GM21526 (cell line): Measurements from ENCODE around the gene PEX11G.

ENCODE experiments used
- ATAC-seq: cut with Tn5 transposase; IDR thresholded peaks from one replicate; pipeline ENCODE4 v1.9.1; 2021; ENCODE audit warnings: moderate library complexity; ENCODE audit not compliant: unreplicated experiment, low FRiP score

The PEX11G gene

GRCh38 chr19:7500811-7501450 is 12.1 kb upstream of the PEX11G start:
- no peak for ATAC-seq

- no peak for ATAC-seq
Observed at GRCh38 chr19:7497292-7497691, 8.5 kb upstream of the PEX11G start.

DNA sequence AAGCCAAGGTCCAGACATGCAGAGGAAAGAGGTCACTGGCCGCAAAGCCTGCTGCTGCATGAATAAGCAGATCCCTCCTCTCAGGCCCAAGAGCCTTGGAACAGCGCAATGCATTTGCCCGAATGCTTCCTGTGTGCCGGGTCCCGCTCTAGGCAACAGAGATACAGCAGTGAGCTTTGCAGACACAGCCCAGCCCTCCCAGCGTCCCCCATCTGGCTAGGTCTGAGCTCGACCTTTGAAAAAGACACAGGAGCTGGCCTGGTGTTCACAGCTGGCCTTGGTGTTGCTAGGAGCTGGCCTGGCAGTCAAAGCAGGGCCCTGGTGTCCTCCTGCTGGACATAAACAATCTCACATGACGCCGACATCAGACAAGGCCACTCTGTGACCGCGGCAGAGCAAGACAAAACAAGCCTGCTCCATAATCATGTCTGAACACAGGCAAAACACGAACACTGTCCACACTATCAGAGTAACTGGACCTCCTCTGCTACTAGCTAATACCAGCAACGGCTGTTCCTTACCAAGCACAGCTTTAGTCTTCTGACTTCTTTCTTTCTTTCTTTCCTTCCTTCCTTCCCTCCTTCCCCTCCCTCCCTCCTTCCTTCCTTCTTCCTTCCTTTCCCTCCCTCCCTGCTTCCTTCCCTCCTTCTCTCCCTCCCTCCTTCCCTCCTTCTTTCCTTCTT is 5.7 kb upstream of the PEX11G start:
- no peak for ATAC-seq

DNA sequence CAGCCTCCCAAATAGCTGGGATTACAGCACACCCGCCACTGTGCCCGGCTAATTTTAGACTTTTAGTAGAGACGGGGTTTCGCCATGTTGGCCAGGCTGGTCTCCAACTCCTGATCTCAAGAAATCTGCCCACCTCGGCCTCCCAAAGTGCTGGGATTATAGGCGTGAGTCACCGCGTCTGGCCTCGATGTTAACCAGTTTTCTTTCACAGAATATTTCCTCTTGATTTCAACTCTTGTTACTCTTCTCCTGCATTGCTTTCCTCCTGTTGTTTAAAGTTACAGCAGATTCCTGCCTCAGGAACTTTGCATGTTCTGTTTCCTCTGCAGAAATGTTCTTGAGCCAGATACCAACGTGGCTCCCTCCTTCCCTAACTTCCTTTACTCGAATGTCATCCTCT is 3.7 kb upstream of the PEX11G start:
- no peak for ATAC-seq

GRCh38 chr19:7492142-7492541 is 3.3 kb upstream of the PEX11G start:
- ATAC-seq = no peak

DNA sequence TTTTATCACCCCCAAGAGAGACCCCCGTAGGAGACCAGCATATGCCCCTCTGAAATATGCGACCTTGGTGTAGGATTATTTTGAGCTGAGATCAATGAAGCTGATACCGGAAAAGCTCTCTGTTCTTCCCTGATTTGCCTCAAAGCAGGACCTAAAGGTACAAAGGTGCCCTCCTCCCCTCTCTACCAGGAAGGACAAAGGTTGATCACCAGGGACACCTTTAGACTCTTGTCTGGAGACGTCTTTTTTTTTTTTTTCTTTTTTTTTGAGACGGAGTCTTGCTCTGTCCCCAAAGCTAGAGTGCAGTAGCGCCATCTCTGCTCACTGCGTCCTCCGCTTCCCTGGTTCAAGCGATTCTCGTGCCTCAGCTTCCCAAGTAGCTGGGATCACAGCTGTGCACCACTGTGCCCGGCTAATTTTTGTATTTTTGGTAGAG is 792 bp upstream of the PEX11G start:
- ATAC-seq = no peak

DNA sequence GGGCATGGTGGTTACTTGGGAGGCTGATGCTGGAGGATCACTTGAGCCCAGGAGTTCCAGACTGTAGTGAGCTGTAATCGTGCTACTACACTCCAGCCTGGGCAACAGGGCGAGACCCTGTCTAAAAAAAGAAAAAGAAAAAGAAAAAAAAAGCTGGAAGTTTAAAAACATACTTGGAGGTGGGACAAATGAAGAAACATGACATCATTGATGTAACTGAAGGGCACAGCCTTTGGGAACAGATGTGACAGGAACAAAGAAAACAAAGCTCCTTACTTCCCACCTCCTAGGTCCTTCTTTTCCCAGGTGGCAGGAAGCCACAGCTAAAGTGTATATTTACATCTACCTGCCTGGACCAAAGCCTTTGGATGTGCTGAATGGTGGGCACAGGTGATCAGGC is 1.9 kb downstream of the PEX11G start:
- ATAC-seq = no peak

DNA sequence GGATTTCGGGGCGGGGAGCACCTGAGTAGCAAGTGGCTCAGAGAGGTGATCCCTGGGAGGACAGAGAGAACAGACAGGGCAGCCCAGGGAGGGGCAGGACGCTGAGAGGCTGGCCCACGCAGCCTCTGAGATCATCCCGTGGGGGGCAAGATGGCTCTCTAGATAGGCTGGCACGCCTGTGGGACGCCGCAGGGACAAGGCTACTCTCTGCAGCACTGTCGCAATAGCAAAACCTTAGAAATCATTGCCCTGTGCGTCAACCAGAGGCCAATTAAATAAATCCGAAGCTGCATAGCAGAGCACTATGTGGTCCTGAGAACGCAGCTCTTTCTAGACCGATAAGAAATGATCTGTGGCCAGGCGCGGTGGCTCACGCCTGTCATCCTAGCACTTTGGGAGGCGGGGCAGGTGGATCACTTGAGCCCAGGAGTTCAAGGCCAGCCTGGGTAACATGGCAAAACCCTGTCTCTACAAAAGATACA is 5.1 kb downstream of the PEX11G start:
- ATAC-seq = no peak

DNA sequence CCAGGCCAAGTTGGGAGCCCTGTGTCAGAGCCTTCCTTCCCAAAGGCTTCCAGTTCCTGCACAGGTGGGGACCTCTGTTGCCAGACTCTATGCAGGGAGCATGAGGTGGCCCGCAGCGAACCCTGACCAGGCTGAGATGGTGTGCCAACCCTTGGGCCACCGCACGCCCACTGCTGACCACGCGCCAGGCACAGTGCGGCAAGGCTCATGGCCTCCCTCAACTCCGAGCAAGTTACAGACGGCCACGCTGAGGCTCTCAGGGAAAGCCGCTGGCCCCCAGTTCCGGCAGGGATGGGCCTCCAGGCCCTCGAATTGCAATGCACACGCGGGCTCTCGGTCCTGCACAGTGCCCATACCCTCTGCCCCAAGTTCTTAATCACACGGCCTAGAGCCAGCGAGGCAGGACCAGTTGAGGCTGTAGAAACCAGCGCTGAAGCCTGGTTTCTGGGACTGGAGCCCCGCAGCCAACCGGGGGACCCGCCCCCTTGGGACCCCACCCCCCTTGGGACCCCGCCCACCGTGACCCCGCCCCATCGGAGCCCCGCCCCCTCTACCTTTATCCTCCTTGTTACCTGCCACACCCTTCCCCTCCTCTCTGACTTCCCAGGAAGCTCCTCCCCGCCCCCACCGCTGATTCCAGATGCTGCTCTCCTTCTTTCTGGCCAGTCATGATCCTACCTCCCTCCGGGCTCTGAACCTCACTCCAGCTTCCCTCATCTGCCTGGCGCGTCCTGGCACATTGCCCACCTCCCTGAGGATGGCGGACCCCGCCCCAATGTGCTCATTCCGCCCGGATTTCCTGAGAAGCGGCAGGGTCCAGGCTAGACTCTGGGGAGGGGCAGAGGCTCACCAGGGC is 6.0 kb downstream of the PEX11G start:
- no peak for ATAC-seq

GRCh38 chr19:7480970-7481255 is 7.9 kb downstream of the PEX11G start:
- ATAC-seq = no peak

DNA sequence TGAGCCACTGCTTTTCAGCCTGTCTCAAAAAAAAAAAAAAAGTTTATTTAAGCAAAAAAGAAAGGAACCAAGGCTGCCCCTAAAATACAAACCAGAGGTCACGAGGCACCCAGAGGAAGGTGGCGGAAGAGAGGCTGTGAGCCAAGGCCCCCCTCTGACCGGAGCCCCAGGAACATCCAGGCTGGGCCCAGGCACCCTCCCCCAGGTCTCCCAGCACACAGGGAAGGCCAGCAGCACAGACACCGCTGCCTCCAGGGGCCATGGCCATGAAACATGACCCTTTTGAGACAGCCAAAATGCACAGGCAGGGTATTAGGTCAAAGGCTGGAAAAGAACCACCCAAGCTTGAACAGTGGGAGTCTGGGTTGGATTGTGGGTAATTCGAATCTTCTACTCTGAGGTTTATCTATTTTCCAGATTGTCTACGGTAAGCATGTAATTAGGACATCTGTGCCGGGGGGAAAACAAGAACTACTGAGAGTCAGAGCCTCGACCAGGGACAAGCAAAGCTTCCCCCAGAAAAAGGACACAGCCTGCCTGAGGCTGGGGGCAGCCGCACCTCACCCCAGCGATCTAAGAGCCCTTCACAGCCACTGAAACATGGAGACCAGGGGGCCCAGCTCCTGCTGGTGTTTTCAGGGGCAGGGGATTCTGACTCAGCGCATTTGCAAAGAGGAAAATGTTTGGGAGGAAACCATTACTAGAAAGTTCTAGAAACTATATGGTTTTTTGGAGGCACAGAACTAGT is 8.4 kb downstream of the PEX11G start:
- no peak for ATAC-seq

- ATAC-seq = no peak
Observed at GRCh38 chr19:7478843-7479227, 10.0 kb downstream of the PEX11G start.

- ATAC-seq = no peak
Observed at GRCh38 chr19:7478173-7478842, 10.5 kb downstream of the PEX11G start.

GRCh38 chr19:7477758-7478157 is 11.1 kb downstream of the PEX11G start:
- no peak for ATAC-seq

DNA sequence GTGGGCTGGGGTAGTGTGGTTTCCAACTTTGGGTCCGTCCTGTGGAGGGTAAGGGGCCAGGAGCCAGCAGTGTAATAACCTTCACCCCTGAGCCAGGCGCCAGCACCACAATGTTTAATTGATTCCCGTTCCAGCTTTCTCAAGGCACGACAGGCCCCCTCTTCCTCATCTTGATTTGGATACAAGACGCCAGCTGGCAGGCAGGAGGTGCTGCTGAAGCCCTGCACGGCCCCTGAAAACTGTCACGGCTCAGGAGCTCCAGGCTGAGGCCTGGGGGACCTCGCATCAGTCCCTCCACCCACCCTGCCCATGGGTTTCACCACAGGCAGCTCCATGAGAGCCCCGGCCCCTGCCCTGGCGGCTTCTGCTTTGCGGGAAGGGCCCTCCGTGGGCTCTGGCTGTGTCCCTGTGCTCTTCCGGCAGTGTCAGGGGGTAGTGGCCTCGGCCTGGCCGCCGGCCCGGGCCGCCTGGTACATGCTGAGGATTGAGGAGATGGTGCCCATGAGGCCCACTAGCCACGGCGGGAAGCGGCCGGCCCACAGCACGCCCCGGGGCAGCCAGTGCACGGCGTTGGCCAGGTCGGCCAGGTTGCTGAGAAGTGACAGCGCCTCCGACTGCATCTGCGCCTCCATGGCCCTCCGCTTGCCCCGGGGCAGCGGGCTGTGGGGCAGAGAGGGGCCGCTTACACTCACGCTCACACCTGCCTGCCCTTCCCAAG is 11.9 kb downstream of the PEX11G start:
- ATAC-seq = no peak

GRCh38 chr19:7476241-7476640 is 12.6 kb downstream of the PEX11G start:
- ATAC-seq = no peak

- no peak for ATAC-seq
Observed at GRCh38 chr19:7475665-7476064, 13.2 kb downstream of the PEX11G start.

GRCh38 chr19:7471696-7472615 is 16.9 kb downstream of the PEX11G start:
- ATAC-seq = no peak
